Ectodermal cell (in vitro differentiated cells): ENCODE measurements around the gene OR51V1.
"Not testable (repeated sequence)": the region's sequence is repeated elsewhere in the genome, so short reads cannot be mapped to it uniquely, and the experiment has no call there.

Experiments used
- H3K27ac ChIP-seq: 2 replicates; pipeline ENCODE4 v1.7.0; 2013; ENCODE audit warnings: mild to moderate bottlenecking, low read depth, low read length; ENCODE audit not compliant: insufficient read depth, poor library complexity, severe bottlenecking
- H3K27me3 ChIP-seq: 2 replicates; pipeline ENCODE4 v1.7.0; 2013; ENCODE audit warnings: mild to moderate bottlenecking, low read length; ENCODE audit not compliant: insufficient read depth, control insufficient read depth, poor library complexity, severe bottlenecking
- H3K36me3 ChIP-seq: one replicate; pipeline ENCODE4 v1.7.0; 2013; ENCODE audit warnings: low read length; ENCODE audit not compliant: control insufficient read depth, insufficient read depth
- H3K4me1 ChIP-seq: one replicate; pipeline ENCODE4 v1.7.0; 2013; ENCODE audit warnings: low read length; ENCODE audit not compliant: control insufficient read depth, insufficient read depth
- H3K4me3 ChIP-seq: 2 replicates; pipeline ENCODE4 v1.7.0; 2013; ENCODE audit warnings: low read depth, low read length, control low read depth; ENCODE audit not compliant: insufficient read depth
- H3K9me3 ChIP-seq: 2 replicates; pipeline ENCODE4 v1.7.0; 2013; ENCODE audit warnings: mild to moderate bottlenecking, low read length, moderate library complexity; ENCODE audit not compliant: control insufficient read depth
- WGBS, 2 experiments: methylation state at CpG; one replicate each; pipeline ENCODE4 v1.1.7; 2013; ENCODE audit warnings: missing lambda C conversion rate in 2 of 2; 5-methylcytosine and 5-hydroxymethylcytosine counted together

Gene OR51V1

DNA sequence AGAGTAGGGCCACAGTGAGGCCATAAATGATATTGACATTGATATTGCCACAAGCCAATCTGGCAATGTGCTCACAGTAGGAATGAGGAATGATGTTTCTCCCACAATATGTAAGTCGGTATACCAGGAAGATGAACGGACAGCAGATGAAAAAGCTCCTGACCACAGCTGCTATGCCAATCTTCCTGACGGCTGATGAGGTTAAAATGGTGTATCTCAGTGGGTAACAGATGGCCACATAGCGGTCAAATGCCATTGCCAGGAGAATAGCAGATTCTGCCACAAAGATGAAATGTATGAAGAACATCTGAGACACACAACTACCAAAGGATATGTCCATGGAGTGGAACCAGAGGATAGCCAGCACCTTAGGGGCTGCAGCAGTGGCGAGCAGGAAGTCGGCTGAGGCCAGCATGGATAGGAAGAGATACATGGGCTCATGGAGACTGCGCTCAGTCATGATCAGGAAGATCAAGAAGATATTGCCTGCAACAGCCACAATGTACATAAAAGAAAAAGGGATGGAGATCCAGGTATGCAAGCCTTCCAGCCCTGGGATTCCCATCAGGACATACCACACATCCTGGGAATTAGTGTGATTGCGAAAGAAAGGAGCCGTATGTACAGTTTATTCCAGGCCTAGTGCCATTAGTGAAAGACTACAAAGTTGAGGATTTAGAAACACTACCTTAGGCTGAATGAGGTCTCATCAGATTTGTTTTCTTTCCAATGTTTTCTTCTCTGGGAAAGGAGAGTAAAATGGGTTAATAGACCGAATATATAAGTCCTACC, 22.2 kb downstream of the OR51V1 start:
- H3K4me3 ChIP-seq: no peak overlapping the region
- H3K9me3 ChIP-seq: no peaks in the 10 kb centered on the region
- 79 to 86% methylated on average over 9 of the region's 10 CpGs for WGBS, 2 experiments
- H3K27me3 ChIP-seq: no peaks in the 10 kb centered on the region
- H3K27ac ChIP-seq: no peak overlapping the region
- H3K4me1 ChIP-seq: no peaks in the 10 kb centered on the region
- H3K36me3 ChIP-seq: no peaks in the 10 kb centered on the region

DNA sequence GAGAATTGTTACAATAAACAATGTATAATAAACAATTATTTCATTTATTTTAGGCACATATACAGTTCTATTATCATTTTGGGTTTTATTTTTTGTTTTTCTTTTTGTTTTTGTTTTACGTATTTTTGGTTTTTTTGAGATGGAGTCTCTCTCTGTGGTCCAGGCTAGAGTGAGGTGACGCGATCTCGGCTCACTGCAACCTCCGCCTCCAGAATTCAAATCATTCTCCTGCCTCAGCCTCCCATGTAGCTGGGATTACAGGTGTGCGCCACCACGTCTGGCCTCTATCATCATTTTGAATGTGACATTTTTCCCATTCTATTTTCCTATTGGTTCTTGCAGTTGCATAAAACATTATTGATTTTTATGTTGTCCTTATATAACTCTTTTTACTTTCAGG, 25.5 kb downstream of the OR51V1 start:
- 86 to 98% methylated on average over 7 of the region's 7 CpGs for WGBS, 2 experiments
- Histone ChIP-seq H3K4me3 (no peak overlapping the region), H3K27ac (no peak overlapping the region), H3K36me3 (no peaks in the 10 kb centered on the region), H3K4me1 (no peaks in the 10 kb centered on the region), H3K27me3 (no peaks in the 10 kb centered on the region), H3K9me3 (no peaks in the 10 kb centered on the region)

DNA sequence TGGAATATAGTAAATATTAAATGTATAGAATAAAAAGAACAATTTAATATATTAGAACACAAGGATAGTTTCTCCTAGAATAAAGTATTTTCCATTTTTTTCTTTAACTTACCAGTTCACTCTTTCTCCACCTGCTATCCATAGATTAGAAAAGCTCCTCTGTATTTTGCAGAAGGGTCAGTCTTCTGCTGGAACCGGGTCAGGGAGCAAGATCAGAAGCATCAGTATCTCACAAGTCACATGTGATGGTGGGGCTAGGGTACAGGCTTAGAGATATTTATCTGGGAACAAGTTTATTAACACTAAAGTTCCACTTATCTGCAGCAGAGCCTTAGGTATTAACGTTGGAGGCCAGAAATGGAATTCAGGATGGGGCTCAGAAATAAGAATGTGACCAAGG, 28.6 kb downstream of the OR51V1 start:
- no peaks in the 10 kb centered on the region for H3K27me3 ChIP-seq
- H3K9me3 ChIP-seq: no peaks in the 10 kb centered on the region
- H3K4me3 ChIP-seq: no peak overlapping the region
- H3K36me3 ChIP-seq: no peaks in the 10 kb centered on the region
- H3K4me1 ChIP-seq: no peaks in the 10 kb centered on the region
- H3K27ac ChIP-seq: no peak overlapping the region
- 95 to 98% methylated on average over 2 of the region's 2 CpGs for WGBS, 2 experiments

DNA sequence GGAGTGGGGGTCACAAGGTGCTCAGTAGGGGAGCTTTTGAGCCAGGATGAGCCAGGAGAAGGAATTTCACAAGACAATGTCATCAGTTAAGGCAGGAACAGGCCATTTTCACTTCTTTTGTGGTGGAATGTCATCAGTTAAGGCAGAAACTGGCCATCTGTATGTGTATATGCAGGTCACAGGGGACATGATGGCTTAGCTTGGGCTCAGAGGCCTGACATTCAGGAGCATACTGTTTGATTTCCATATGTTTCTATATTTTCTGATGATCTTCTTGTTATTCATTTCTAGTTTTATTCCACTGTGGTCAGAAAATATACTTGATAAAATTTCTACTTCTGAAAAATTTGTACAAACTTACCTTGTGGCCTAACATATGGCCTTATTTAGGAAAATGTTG, 34.6 kb downstream of the OR51V1 start:
- H3K36me3 ChIP-seq, H3K27ac ChIP-seq, H3K9me3 ChIP-seq, H3K4me3 ChIP-seq, H3K4me1 ChIP-seq, H3K27me3 ChIP-seq: not testable (repeated sequence)

DNA sequence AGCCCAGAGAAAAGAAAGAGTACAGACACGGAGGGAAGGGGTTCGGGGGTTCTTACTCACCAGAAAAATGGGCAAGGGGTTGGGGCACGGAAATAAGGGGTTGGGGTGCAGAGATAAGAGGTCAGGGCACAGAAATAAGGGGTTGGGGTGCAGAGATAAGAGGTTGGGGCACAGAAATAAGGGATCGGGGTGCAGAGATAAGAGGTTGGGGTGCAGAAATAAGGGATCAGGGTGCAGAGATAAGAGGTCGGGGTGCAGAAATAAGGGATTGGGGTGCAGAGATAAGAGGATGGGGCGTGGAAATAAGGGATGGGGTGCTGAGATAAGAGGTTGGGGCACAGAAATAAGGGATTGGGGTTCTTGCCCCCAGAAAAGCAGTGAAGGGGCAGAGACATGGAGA, 35.7 kb downstream of the OR51V1 start:
- not testable (repeated sequence) for H3K36me3 ChIP-seq, H3K27ac ChIP-seq, H3K9me3 ChIP-seq, H3K4me1 ChIP-seq, H3K27me3 ChIP-seq, H3K4me3 ChIP-seq
- 92 to 93% methylated on average over 6 of the region's 6 CpGs for WGBS, 2 experiments

DNA sequence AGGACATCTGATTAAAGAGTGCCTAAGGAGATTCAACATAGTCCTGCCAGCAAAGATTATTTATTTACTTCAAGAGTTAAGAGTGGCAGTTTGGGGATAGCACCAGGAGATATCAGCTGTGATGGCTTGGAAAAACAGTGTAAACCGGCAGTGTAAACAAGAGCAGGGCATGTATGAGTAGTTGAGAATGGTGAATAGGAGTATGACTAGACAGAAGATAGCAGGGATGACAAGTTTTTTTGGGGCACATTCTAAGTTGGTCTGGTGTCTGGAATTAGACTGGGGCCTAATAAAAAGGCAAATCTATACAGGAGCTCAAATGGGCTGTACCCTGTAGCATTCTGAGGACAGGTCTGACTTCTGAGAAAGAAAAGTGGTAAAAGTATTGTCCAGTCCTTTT, 39.4 kb downstream of the OR51V1 start:
- not testable (repeated sequence) for H3K36me3 ChIP-seq, H3K4me3 ChIP-seq, H3K4me1 ChIP-seq, H3K27me3 ChIP-seq, H3K27ac ChIP-seq, H3K9me3 ChIP-seq
- 100% methylated on average over 1 of the region's 1 CpG; no CpG with 5 or more reads in 1 of the 2 experiments for WGBS, 2 experiments

DNA sequence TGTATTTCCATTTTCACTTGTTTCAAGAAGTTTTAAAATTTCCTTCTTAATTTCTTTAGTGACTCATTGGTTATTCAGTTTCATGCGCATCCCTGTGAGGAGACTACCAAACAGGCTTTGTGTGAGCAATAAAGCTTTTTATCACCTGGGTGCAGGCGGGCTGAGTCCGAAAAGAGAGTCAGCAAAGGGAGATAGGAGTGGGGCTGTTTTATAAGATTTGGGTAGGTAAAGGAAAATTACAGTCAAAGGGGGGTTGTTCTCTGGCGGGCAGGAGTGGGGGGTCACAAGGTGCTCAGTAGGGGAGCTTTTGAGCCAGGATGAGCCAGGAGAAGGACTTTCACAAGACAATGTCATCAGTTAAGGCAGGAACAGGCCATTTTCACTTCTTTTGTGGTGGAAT, 40.3 kb downstream of the OR51V1 start:
- not testable (repeated sequence) for H3K4me1 ChIP-seq, H3K36me3 ChIP-seq, H3K27me3 ChIP-seq, H3K4me3 ChIP-seq, H3K9me3 ChIP-seq, H3K27ac ChIP-seq
- WGBS, 2 experiments: 79 to 83% methylated on average over 3 to 4 of the region's 4 CpGs

DNA sequence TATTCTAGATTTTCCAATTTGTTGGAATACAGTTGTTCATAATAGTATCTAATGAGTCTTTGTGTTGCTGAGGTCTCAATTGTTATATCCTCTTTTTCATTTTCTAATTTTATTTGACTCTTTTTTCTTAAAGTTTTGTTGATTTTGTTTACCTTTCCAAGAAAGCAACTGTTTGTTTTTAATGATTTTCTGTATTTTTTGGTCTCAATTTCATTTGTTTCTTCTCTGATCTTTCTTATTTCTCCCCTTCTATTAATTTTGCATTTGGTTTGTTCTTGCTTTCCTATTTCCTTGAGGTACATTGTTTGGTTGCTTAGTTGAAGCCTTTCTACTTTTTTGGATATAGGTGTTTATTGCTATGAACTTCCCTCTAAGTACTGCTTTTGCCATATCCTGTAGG, 40.7 kb downstream of the OR51V1 start:
- Histone ChIP-seq H3K9me3 (no peaks in the 10 kb centered on the region), H3K27ac (no peak overlapping the region), H3K36me3 (no peaks in the 10 kb centered on the region), H3K27me3 (no peaks in the 10 kb centered on the region), H3K4me3 (no peak overlapping the region), H3K4me1 (no peaks in the 10 kb centered on the region)

DNA sequence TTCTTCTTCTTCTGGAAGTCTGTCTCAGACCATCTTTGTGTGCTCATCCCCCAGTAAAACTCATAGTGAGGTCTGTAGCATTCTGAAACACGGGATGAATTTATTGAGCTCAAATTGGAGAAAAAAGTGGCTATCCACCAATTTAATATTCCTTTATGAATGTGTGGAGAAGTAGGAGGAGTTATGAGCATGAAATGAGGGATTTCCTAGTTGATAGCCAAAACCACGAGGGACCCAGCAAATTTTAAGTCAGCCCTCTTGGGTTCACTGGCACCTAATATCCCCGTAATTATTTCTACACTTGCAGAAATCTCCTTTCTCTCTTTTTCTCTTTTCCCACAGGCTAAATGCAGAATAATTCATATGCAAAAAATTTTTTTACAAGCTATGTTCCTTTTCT, 45.8 kb downstream of the OR51V1 start, which contains the start of gene OR52A1:
Gene OR52A1, minus strand, starts transcription at position 101 of the 400 bp plus-strand sequence. CDS start 2,388 bp downstream, outside the sequence.
- 82 to 89% methylated on average over 3 of the region's 3 CpGs for WGBS, 2 experiments
- no peaks in the 10 kb centered on the region for H3K27me3 ChIP-seq
- no peaks in the 10 kb centered on the region for H3K9me3 ChIP-seq
- H3K4me1 ChIP-seq: no peaks in the 10 kb centered on the region
- no peaks in the 10 kb centered on the region for H3K36me3 ChIP-seq
- no peak within 1 kb of the TSS for H3K4me3 ChIP-seq
- H3K27ac ChIP-seq: no peak within 1 kb of the TSS

DNA sequence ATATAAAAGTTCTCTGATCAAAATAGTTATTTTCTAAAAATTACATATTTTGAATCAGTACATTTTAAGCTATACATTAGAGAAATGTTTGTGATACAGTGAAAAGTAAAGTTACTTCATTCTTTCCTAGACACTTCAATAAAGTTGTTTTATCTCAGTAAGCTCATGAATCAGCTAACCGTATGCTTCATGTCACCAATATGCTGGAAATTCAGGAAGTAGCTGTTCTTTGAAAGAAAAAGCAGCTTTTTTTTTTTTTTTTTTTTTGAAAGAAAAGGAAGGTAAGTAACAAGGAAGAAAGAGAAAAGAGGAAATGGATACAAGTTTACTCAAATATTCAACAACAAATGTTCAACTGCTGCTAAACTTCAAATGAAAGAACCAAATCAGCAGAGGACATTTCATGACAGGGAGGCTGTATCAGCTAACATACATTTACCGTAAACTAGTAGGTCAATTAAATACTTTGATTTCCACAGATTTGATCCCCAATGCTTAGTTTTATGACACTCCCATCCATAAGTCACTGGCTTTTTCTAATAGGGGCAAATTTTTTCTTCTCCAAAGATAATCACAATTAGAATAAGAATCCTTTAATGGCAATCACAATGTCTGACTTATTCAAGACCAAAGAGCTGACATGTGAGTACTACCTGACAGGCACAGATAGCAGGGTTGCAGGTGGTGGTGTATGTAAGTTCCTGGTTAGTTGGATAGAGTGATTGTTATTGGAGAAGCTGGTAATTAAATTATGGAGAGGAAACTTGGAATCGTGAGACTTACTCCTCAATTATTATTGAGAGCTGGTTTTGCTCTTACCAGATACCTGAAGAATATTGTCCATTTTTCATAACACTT, 46.7 kb downstream of the OR51V1 start:
- no peaks in the 10 kb centered on the region for H3K27me3 ChIP-seq
- H3K4me1 ChIP-seq: no peaks in the 10 kb centered on the region
- no peak overlapping the region for H3K4me3 ChIP-seq
- no peaks in the 10 kb centered on the region for H3K36me3 ChIP-seq
- no peak overlapping the region for H3K27ac ChIP-seq
- 88 to 100% methylated on average over 2 to 3 of the region's 3 CpGs for whole genome bisulfite sequencing, 2 experiments
- H3K9me3 ChIP-seq: no peaks in the 10 kb centered on the region
